HUES6 (cell line): ENCODE measurements around the gene RAB27A.

Experiments used
- H3K27ac ChIP-seq: 2 replicates; pipeline ENCODE4 v1.7.0; 2013; ENCODE audit warnings: low read depth, mild to moderate bottlenecking, low read length, inconsistent platforms
- H3K27me3 ChIP-seq: 2 replicates; pipeline ENCODE4 v1.6.1; 2013; ENCODE audit warnings: low read length; ENCODE audit not compliant: control insufficient read depth, insufficient read depth
- H3K36me3 ChIP-seq: 2 replicates; pipeline ENCODE4 v1.6.1; 2013; ENCODE audit warnings: low read length; ENCODE audit not compliant: control insufficient read depth, insufficient read depth
- H3K4me1 ChIP-seq: 2 replicates; pipeline ENCODE4 v1.6.1; 2013; ENCODE audit warnings: low read length; ENCODE audit not compliant: control insufficient read depth, insufficient read depth
- H3K4me3 ChIP-seq: 2 replicates; pipeline ENCODE4 v1.5.1; 2013; ENCODE audit warnings: low read depth, low read length
- H3K9ac ChIP-seq: one replicate; pipeline ENCODE4 v1.6.1; 2013; ENCODE audit warnings: mild to moderate bottlenecking, low read length
- H3K9me3 ChIP-seq: 2 replicates; pipeline ENCODE4 v1.6.1; 2013; ENCODE audit warnings: low read depth, low read length; ENCODE audit not compliant: control insufficient read depth, insufficient read depth

The RAB27A gene

GRCh38 chr15:55289746-55290527, at the start of gene RAB27A:
TSS of gene RAB27A (minus strand) at chr15:55289813. CDS start at chr15:55234934, 54,879 bp downstream.
- no peaks in the 10 kb centered on the region for H3K36me3 ChIP-seq
- H3K4me1 ChIP-seq: peaks cover 6% of the 10 kb centered on the region
- peak within 1 kb of the TSS; percentile 70 for H3K9ac ChIP-seq
- H3K9me3 ChIP-seq: no peaks in the 10 kb centered on the region
- no peaks in the 10 kb centered on the region for H3K27me3 ChIP-seq
- H3K4me3 ChIP-seq: peak within 1 kb of the TSS; percentile 85
- H3K27ac ChIP-seq: peak within 1 kb of the TSS; percentile 12; the same call in 1 of the 2 replicates

GRCh38 chr15:55337160-55337559, 47.5 kb upstream of the RAB27A start:
- Histone ChIP-seq H3K4me3 (no peak overlapping the region), H3K27ac (no peak overlapping the region), H3K36me3 (no peaks in the 10 kb centered on the region), H3K4me1 (peaks cover 6% of the 10 kb centered on the region; the same call in 1 of the 2 replicates), H3K27me3 (no peaks in the 10 kb centered on the region), H3K9ac (no peak overlapping the region), H3K9me3 (no peaks in the 10 kb centered on the region)

GRCh38 chr15:55334997-55335396, 45.4 kb upstream of the RAB27A start:
- H3K36me3 ChIP-seq: no peaks in the 10 kb centered on the region
- no peak overlapping the region for H3K9ac ChIP-seq
- H3K27ac ChIP-seq: no peak overlapping the region
- H3K4me3 ChIP-seq: no peak overlapping the region
- H3K27me3 ChIP-seq: no peaks in the 10 kb centered on the region
- no peaks in the 10 kb centered on the region for H3K9me3 ChIP-seq
- peaks cover 6% of the 10 kb centered on the region; the same call in 1 of the 2 replicates for H3K4me1 ChIP-seq

GRCh38 chr15:55334371-55334770, 44.8 kb upstream of the RAB27A start:
- no peak overlapping the region for H3K27ac ChIP-seq
- H3K27me3 ChIP-seq: no peaks in the 10 kb centered on the region
- no peak overlapping the region for H3K9ac ChIP-seq
- H3K36me3 ChIP-seq: no peaks in the 10 kb centered on the region
- H3K9me3 ChIP-seq: no peaks in the 10 kb centered on the region
- peaks cover 6% of the 10 kb centered on the region; the same call in 1 of the 2 replicates for H3K4me1 ChIP-seq
- H3K4me3 ChIP-seq: no peak overlapping the region

GRCh38 chr15:55327387-55327786, 37.8 kb upstream of the RAB27A start:
- Histone ChIP-seq H3K4me1 (peaks cover 8% of the 10 kb centered on the region), H3K9me3 (no peaks in the 10 kb centered on the region), H3K4me3 (no peak overlapping the region), H3K27ac (no peak overlapping the region), H3K9ac (no peak overlapping the region), H3K27me3 (no peaks in the 10 kb centered on the region), H3K36me3 (no peaks in the 10 kb centered on the region)

- Histone ChIP-seq H3K4me1 (peaks cover 8% of the 10 kb centered on the region), H3K4me3 (no peak overlapping the region), H3K9ac (no peak overlapping the region), H3K27me3 (no peaks in the 10 kb centered on the region), H3K9me3 (no peaks in the 10 kb centered on the region), H3K36me3 (no peaks in the 10 kb centered on the region), H3K27ac (no peak overlapping the region)
Measured at GRCh38 chr15:55322467-55322866, 32.9 kb upstream of the RAB27A start.

- H3K4me3 ChIP-seq: no peak overlapping the region
- H3K9me3 ChIP-seq: no peaks in the 10 kb centered on the region
- H3K27me3 ChIP-seq: no peaks in the 10 kb centered on the region
- no peaks in the 10 kb centered on the region for H3K36me3 ChIP-seq
- H3K27ac ChIP-seq: no peak overlapping the region
- H3K9ac ChIP-seq: no peak overlapping the region
- peaks cover 8% of the 10 kb centered on the region for H3K4me1 ChIP-seq
Measured at GRCh38 chr15:55320963-55321362, 31.4 kb upstream of the RAB27A start.

- Histone ChIP-seq H3K27ac (no peak overlapping the region), H3K36me3 (no peaks in the 10 kb centered on the region), H3K27me3 (no peaks in the 10 kb centered on the region), H3K9me3 (no peaks in the 10 kb centered on the region), H3K9ac (no peak overlapping the region), H3K4me3 (no peak overlapping the region), H3K4me1 (peaks cover 8% of the 10 kb centered on the region)
Measured at GRCh38 chr15:55320238-55320550, 30.6 kb upstream of the RAB27A start.

- no peak overlapping the region for H3K27ac ChIP-seq
- H3K4me1 ChIP-seq: peaks cover 8% of the 10 kb centered on the region
- H3K9ac ChIP-seq: peak overlapping the region; percentile 76
- no peaks in the 10 kb centered on the region for H3K27me3 ChIP-seq
- no peaks in the 10 kb centered on the region for H3K9me3 ChIP-seq
- no peaks in the 10 kb centered on the region for H3K36me3 ChIP-seq
- H3K4me3 ChIP-seq: peak overlapping the region; percentile 71
Measured at GRCh38 chr15:55319537-55320237, 30.1 kb upstream of the RAB27A start.

GRCh38 chr15:55318588-55319494, 29.2 kb upstream of the RAB27A start, which contains the start of the genes PIGB and PIGBOS1:
TSS of gene PIGB (plus strand) at chr15:55319222. CDS start at chr15:55319251, 29 bp downstream.
TSS of gene PIGBOS1 (minus strand) at chr15:55319123. CDS start at chr15:55317792, 1,331 bp downstream.
- Histone ChIP-seq H3K4me3 (peak within 1 kb of the TSS; percentile 71), H3K27ac (peak within 1 kb of the TSS; percentile 8; the same call in 1 of the 2 replicates), H3K9me3 (no peaks in the 10 kb centered on the region), H3K27me3 (no peaks in the 10 kb centered on the region), H3K4me1 (no peaks in the 10 kb centered on the region; the same call in 1 of the 2 replicates), H3K9ac (peak within 1 kb of the TSS; percentile 76), H3K36me3 (no peaks in the 10 kb centered on the region)
